ENCODE data around the gene MCM9.

DNA sequence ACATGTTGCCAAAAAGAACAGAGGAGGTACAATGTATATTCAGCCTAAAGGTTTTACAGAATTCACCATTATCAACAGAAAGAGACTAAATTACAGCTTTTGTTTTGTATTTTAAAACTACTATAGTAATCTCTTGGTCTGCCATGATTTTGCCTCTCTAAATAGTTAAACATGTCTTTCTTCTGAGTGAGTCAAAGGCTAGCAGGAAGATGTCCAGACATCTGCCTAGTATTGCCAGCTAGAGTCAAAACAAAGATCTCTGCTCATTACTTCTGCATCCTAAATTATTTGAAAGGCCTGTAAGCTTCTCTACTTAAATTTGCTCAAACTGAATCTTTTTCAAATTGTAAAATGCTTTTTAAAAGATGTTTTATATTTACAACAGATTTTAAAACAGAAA, 32.2 kb downstream of the MCM9 start:
- TF ChIP-seq, protein P1, sequence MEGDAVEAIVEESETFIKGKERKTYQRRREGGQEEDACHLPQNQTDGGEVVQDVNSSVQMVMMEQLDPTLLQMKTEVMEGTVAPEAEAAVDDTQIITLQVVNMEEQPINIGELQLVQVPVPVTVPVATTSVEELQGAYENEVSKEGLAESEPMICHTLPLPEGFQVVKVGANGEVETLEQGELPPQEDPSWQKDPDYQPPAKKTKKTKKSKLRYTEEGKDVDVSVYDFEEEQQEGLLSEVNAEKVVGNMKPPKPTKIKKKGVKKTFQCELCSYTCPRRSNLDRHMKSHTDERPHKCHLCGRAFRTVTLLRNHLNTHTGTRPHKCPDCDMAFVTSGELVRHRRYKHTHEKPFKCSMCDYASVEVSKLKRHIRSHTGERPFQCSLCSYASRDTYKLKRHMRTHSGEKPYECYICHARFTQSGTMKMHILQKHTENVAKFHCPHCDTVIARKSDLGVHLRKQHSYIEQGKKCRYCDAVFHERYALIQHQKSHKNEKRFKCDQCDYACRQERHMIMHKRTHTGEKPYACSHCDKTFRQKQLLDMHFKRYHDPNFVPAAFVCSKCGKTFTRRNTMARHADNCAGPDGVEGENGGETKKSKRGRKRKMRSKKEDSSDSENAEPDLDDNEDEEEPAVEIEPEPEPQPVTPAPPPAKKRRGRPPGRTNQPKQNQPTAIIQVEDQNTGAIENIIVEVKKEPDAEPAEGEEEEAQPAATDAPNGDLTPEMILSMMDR (IDR thresholded peaks at IDR 0.05; ENCODE audit: poor library complexity), result no peak
- no peak for TF ChIP-seq EZH2 (IDR thresholded peaks at IDR 0.05; ENCODE audit: borderline replicate concordance)
- no peak for TF ChIP-seq EZH2phosphoT487 (IDR thresholded peaks at IDR 0.05; ENCODE audit: low read depth, severe bottlenecking, unreplicated experiment)
